NCI-H345 treated with DMSO at 0.1 percent for 48 hours (cell line): Measurements from ENCODE around the gene RNF212.

ENCODE experiments used
- DNase-seq: peaks from one replicate; lab custom pipeline; 2025; ENCODE audit not compliant: unreplicated experiment; lab: John Stamatoyannopoulos, UW

Gene RNF212

DNA sequence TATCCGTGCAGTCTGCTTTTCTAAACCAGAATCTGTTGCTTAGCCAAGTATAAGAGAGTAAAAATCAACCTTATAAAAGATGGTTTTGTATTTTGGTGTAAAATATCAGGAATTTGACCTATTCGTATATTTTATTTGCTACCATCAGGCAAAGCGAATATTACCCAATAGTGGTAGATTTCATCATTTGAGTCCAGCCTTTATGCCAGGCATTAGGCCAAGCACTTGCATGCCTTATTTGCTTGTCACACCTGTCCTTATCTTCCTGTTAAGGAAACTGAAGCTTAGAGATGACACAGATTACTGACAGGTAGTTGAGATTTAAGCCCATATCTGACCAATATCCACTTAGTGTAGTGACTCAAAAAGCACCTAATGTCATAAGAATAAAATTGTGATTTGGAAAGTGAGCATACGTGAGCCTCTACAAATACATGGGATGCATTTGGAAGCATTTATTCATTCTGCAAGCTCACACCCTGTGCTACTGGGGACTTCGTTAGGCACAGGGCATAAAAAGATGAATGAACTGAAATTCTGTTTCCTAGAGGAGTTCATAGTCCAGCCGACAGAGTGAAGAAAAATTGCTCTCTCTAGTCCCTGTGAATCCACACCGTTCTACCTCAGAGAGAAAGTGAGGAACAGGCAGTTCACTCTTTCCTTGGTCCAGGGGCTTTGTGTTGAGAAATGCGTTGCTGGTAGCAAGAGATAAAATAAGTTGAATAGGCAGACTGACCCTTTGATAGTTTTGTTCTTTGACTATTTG lies 2.3 kb upstream of the RNF212 start:
- no peak for DNase-seq

DNA sequence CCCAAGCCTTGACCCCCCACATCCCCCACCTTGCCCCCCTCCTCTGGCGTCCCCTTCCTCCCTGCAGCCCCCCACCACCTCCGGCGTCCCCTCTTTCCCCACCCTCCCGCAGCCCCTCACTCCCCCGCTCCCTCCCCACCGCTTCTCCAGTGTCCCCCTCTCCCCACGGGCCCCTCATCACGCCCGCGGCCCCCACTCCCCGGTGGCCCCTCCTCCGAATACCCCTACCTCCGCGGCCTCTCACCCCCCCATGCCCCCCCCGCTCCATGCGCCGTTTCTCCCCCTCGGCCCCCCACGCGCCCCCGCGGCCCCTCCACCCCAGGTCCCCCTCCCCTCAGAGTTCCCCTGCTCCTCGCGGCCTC lies 562 bp downstream of the RNF212 start:
- DNase-seq, result no peak

DNA sequence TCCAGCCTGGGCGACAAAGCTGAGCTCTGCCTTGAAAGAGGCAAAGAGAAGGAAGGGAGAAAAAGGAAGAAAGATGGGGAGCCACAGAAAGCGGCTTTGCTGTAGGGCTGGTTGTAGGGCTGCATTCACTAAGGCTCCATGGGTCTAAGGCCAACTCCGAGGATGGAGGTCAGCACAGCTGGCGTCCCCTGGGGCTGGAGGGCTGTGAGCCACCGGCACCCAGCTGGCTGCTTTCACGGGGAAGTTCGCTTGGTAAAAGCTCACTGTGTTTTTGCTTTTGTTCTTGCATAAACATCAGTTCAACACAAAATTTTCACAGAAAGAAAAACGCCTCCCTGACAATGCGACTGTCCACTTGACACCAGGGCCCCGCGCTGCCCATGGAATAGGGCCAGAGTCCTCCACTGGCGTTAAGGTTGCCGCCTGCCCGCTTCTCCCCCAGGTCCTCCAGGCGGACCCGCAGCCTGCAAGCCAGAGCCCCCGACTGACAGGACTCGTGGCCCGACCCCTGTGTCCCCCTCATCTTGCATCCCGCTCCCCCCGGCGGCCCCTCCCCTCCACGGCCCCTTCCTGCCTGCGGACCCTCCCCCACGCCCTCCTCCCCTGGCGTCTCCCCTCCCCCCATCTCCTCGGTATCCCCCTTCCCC lies 1.1 kb downstream of the RNF212 start:
- no peak for DNase-seq

DNA sequence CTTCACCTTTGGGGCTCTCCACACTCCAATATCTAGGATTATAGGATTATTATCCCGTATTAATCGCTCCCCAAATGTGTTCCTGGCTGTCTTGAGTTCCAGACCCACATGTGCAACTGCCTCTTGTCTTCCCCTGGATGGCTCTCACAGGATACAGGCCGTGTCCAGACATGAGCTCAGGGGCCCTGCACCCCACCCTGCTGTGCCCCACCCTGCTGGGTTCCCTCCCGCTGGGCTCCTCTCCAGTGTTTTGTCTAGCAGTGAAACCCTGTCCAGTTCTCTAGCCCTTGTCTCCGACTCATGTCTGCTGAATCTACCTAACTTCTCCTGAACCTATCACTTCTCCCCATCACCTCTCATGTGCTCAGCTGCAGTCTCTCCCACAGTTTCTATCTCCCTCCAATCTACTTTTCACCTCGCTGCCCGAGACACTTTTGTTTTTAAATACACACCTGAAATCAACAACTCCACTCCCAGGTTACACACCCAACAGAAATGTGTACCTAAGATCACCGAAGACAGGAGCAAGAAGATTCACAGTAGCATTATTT lies 2.0 kb downstream of the RNF212 start:
- DNase-seq, result no peak

DNA sequence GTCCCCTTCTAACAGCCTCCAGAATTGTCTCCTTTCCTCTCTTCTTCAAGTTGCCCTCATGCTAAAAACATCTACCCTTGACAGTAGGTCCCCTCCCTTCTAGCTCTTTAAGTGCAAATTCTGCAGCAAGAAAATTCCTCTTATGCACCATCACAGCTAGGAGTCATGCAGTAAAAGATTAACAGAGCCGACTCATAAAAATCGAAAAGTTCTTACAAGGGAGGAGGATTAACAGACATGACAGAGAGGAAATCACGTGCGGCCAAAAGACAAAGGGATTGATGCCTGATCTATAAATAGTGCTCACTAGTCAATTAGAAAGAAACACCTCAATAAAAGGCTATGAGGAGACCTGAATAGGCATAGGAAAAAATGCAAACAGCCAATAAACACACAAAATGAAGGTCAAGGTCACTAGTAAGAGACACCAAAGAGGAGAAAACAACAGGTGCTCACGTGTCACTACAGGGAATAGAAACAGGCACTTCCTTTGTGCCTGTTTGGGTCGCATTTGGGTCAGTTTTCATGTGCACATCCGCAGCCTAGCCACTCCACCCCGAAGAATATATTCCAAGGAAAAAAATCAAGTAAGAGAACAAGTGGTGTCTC lies 3.4 kb downstream of the RNF212 start:
- DNase-seq, result no peak

DNA sequence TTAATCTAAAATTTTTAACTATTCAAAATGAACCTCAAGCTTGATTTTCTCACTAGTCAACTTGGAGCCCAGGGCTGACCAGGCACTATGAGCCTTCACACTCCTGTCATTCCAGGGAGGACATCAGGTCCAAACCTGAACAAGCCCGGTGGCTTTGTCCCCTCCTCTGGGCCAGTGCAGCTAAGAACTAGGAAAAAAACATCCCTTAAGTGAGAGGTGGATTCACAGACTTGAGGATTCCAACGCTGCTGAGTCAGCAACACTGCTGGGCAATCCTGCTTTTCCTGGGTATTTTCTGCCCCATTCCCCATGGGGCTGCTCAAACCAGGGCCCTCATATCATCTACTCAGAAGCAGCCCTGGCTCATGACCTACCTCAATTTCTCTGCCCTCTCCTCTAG lies 4.0 kb downstream of the RNF212 start:
- no peak for DNase-seq

DNA sequence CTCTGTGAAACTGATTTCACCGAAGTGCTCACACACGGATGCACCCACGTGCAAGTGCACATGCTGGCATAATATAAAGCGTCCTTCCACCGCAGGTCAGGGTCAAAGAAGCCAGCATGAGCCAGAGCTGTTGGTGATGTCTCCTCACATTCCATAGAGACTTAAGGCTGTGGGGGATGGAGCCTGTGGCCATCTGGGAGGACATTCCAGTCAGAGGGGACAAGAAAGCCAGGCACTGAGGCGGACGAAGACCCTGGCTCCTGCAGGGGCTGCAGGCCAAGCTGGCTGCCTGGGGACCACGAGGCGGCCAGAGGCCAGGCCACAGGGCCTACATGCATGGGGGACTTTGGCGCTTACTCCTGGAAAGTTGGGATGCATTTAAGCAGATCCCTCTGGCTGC lies 7.7 kb downstream of the RNF212 start:
- no peak for DNase-seq

DNA sequence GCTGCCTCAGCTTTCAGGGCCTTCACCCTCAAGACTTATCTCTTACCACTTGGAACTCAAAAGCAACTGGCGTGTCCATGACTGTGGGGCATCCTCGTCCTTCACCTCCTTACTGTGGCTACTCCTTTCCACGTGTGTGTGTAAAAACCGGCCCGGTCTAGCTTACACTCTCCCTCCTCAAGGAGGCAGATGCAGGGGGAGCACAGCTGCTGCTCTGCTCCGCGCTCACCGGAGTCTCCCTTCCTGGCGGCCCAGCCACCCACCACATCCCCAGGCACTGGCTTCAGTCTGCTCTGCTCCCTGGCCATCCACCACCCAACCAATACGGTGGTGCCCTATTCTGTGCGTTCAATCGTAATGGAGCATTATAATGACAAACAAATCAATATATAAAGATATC lies 8.3 kb downstream of the RNF212 start:
- DNase-seq, result no peak

DNA sequence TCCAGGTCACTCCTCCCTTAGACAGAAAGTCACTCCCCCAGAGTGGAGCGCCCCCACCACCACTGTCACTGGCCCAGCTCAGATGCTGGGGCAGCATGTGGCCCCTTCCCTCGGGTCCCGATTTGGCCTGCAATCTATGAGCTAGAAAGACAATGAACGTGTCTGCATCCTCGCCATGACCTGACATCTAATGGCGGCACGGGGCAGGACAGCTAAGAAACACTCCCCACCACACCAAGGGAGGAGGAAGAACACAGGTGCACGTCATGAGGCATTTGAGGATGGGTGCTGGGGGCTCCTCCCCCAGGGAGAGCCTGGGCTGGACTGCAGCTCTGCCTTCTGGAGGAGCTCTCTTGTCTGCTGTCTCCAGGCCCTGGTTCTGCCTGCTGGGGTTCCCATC lies 8.7 kb downstream of the RNF212 start:
- DNase-seq, result no peak

DNA sequence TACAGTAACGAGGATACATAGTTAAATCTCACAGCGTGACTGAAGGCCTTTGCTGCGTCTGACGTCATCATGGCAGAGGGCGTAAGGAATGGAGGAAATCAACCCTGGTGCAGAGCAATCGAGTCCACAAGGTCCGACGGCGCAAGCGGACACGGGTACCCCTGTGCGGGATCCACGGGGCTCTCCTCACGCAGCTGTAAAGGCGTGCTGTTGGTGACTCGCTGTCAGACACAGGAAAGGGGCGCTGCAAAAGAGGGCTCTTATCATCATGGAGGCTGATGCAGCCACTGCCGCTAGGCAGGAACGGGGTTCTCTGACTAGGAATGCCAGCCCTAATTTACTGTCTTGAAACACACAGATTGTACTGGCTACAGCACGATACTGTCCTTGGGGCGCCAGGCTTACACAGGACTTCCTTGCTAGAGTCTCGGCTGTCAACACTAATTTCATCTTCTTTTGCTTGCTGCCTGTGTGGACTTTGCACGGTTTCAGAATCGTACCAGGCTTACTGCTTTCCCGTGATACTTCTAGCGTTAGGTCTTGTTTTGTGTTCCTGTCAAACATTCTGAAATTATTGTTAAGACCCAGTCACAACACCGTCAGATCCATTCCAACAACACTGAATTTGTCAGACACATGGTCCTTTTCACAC lies 13.6 kb downstream of the RNF212 start:
- DNase-seq, result no peak

DNA sequence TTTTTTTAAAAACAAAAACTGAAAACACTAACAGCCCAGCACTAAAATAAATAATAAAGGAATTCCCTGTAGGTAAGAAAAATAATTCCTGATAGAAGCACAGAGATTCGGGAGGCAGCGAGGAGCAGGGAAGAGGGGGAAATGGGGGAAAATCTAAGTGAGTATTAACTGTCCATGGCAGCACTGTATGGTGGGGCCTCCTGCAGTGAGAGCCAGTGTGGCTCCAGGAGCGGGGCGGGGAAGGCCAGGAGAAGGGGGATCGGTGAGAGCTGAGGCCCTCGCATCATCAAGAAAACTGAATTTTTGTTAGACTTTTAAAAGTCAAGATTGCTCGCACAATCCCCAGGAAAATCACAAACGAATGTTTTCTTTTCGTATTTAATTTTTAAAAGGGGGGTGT lies 14.1 kb downstream of the RNF212 start:
- no peak for DNase-seq

DNA sequence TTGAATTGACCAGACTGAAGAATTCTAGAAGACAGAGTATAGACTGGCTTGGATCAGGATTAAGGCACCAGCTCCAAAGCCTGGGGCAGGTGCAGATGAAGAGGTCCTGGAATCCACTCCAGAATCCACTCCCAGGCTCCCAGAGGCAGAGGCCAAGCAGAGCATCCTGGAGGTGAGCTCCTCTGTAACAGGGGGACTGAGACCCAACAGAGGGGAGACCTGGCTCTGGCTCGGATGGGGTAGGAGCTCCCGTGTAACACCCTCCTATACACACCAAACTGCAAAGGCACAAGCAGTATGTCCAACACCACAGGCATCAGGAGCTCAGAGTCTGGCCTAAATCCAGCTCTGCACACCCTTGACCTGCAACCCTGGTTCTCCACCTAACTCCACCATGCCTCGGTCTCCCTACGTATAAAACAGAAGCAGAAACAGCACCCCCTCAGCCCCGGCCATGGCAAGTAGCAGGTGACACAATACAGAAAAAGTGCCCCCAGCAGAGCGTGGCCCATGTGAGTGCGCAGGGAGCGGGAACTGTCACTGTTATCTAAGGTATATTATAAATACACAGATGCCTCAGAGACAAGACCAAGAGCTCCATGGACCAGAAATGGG lies 14.9 kb downstream of the RNF212 start:
- DNase-seq, result no peak

DNA sequence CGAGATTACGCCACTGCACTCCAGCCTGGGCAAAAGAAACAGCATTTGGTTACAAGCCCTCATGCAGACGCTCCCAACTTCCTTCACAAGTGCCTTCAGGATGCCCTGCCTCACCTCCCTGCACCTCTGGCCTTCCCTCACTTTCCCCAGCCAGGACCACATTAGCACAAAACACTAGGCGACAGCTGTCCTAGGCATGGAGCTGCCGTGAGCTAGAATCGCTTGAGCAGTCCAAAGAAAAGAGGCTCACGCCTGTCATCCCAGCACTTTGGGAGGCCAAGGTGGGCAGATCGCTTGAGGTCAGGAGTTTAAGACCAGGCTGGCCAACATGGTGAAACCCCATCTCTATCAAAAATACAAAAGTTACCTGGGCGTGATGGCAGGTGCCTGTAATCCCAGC lies 15.8 kb downstream of the RNF212 start:
- no peak for DNase-seq

DNA sequence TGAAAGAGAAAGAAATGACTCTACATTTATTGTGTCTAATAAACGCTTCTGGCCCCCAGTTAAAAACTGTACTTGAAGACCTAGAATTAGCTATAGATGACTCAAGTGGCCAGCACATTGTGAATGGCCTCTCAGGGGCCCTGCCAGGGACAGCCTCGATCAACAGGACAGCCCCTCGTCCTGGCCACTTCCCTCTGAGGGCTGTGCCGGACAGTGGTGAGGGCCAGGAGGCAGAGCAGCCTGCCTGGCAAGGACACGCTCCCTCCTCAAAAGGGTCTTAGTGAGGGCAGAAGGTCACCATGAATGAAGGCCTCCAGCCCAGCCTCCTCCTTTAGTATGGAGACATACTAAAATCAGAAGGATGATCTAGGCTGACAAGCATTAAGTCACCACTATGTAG lies 16.5 kb downstream of the RNF212 start:
- no peak for DNase-seq

DNA sequence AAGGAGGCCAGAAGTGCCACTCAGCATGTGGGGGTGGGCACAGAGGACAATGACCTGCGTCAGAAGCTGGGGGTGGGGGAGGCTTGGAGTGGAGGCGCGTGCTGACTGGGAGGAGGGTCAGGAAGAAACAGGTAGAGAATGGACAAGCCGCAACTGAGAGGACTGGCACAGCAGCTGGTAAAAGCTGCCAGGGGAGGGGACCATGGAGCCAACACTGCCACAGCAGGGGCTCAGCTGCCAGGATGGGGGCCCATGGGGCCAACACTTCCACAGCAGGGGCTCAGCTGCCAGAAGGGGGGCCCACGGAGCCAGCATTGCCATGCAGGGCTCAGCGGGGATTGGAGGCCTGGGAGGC lies 19.1 kb downstream of the RNF212 start:
- no peak for DNase-seq

DNA sequence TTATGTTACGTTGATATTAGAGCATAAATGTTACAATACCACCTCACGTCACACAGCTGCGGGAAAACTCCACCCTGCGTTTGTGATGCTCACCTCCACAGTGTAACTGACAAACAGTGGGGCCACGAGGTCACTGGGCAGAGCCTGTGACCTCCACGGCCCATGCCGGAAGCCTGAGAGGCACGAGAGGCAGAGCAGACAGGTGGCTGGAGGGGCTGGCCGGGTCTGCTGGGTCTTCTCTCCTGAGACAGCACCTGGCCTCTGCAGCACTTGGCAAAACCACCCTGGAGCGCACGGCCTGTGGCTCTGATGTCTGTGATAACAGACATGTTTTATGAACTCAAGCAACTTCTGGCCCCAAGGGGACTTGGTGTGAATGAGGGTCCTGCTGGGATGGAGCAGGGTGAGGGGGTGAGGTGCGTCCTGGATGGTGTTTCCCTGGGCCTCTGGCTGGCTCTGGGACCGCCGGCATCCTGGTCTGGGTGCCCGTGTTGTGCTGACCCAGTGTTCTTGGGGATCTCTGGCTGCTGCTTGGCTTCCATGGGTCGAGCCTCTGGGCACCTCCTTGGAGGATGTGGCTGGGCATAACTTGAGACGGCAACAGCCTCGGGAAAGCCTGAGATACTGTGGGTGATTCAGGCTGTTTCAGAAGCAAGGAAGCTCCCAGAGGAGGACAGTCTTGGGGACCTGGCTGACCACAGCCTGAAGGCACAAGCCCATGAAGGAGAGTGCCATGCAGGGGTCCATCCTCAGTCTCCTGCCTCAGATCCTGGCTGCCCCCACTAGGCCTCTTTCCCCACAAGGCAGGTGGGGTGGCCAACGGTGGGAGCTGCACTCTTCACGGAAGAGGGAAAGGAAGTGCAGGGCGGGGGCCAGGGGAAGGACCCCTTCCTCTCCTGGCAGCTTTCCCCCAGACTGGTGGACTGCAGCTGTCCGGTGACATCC lies 19.7 kb downstream of the RNF212 start:
- no peak for DNase-seq

DNA sequence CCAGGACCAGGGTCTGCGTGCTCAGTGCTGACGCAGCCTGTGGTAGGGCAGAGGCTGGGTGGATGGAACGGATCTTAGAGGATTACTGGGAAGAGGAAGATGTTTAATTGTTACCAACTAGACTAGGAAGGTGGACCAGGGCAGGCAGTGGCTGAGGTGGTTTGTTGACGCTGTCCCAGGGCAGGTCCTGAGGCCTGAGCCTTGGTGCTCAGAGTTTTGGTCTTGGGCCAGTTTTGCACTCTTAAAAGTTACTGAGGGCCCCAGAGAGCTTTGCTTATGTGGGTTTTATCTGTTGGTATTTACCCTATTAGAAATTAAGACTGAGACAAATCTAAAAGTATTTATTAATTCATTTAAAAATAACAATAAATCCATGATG lies 20.4 kb downstream of the RNF212 start:
- DNase-seq, result no peak

DNA sequence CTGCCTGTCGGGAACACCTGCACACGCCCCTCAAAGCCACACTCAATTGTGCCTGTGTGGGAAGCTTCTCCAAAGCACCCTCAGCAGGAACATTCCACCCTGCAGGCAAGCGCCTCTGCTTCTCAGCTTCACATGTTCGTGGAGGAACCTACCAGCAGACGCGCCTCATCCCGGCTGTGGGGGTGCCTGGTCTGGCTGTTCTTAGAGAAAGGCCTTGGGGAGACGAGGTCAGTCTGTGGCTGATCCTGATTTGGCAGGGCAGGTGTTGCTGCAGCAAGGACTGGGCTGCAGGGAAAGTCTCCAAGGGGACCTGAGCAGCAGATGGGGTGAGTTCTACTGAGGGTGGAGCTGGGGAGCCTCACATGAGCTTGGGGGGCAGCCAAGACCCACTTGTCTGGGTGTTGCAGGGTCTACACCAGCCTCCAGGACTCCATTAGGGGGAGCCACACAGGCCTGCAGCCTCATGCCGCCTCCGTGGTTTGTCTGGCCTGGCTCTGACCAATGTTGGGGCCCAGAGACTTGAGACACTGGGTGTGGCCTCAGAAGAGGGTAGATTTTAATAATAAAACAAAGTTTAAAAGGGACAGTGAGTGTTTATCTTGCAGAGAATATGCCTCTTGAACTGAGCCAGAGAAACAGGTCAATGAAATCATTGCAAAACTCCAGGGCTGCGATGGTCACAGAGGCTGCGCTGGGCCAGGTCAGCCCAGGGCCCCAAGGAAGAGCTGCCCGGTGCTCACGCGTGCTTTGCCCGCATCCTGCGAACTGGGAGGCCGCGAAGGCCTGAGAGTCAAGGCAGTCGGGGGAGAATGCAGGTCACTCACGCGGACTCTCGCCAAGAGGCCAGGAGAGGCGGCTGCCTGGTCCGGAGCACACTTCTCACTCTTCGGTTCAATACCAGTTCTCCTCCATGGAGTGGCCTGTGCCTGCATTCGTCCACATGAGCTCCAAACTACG lies 21.1 kb downstream of the RNF212 start:
- no peak for DNase-seq

DNA sequence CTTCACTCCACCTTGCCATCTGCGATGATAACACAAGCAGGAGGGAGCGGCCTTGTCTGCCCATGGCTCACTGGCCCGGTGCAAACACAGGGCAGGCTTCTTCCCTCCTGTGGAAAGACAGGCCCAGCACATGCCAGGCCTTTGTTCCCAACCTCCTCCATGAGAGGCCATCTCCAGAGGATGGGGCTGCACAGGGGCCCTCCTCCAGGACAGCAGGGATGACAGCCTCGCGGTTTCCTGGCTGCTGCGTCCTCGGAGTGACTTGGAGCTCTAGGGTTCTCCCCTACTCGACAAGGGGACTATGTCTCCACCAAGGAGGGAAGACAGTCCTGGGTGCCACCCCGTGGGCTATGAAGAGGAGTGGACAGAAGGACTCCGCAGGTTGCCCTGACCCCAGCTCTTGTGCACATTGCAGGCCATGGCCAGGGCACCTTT lies 21.8 kb downstream of the RNF212 start:
- DNase-seq, result no peak
